SK-N-MC (cell line): ENCODE measurements around the gene TBRG4.

ENCODE experiments used
- EZH2 ChIP-seq: fragments of 200-600 bp; sonication (generic); IDR thresholded peaks from one replicate; pipeline ENCODE4 v1.6.1; 2017; ENCODE audit warnings: antibody characterized with exemption
- FOXP2 ChIP-seq: optimal IDR thresholded peaks from 2 replicates; pipeline ENCODE3; 2011; ENCODE audit warnings: mild to moderate bottlenecking, moderate library complexity; ENCODE audit not compliant: insufficient read depth; ENCODE audit errors: extremely low read length, control extremely low read depth
- POLR2AphosphoS5 ChIP-seq: IDR thresholded peaks from 2 replicates; pipeline ENCODE4 v1.6.1; 2012; ENCODE audit warnings: mild to moderate bottlenecking, low read depth, low read length, borderline replicate concordance

DNA sequence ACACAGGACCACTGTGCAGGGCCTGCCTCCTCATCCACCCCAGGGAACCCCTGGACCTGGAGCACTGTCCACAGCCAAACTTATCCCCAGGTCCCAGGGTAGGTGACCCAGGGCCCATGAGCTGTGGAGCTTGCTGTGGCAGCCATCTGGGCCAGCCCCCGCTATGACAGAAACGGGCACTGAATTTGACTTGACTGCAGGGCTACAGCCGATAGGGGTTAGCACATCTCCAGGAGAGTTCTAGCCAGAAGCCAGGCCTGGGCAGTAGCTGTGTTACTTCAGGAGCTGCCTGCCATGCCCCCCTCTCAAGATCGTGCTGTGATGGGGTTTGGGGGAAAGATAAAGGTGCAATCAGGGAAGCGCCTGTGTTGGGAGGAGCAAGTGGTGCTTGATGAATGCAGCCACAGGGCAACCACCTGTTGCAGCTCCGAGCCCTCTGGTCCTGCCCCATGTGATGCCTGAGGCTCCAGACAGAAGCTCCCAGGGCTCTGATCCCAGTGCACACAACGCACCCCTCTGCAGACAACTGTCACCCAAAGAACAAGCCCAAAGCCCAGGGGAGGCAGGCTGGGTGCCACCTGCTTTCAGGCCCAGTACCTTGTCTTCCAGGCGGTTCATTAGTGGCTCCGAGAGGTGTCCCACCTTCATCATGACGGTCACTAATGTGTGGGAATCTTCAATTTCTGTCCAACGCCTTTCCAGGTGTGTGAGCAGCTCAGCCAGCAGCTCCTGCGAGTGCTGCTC lies 6.5 kb downstream of the TBRG4 start:
- no peak for TF ChIP-seq POLR2AphosphoS5
- TF ChIP-seq EZH2: no peak
- no peak for TF ChIP-seq FOXP2
